IMR-90 (cell line): Measurements from ENCODE around the gene COTL1. TPM values are rescaled to one million over a fixed set of nuclear protein-coding genes. Genes with fewer than 3 reads are reported as not detected.

Experiments
- ATAC-seq: fragments of 200-7000 bp; cut with Tn5 transposase; 2 replicates; pipeline ENCODE4 v1.9.1; 2020; ENCODE audit warnings: low read depth, mild to moderate bottlenecking, moderate library complexity
- BruUV-seq: library from RNA; stranded (reverse); fragments of 400-500 nt; replicated peaks from 2 replicates; lab custom pipeline; 2021; lab: Mats Ljungman, UMichigan
- CTCF ChIA-PET: fragments of 300-600 bp; formaldehyde crosslinking; extraction: SDS; loops from one replicate; lab custom pipeline; 2021; ENCODE audit warnings: antibody characterized with exemption; lab: Yijun Ruan, JAX
- POLR2A ChIA-PET: fragments of 300-600 bp; sonication (Branson Sonifier 250); formaldehyde crosslinking; loops from one replicate; lab custom pipeline; 2022; ENCODE audit warnings: antibody characterized with exemption; ENCODE audit not compliant: unreplicated experiment; lab: Charles Lee
- DNase-seq: peaks from one replicate; pipeline ENCODE4 v3.0.0; 2013
- H2AFZ ChIP-seq: replicated peaks from 2 replicates; pipeline ENCODE3; 2013; ENCODE audit warnings: low read length, mild to moderate bottlenecking; ENCODE audit not compliant: poor library complexity
- H2AK5ac ChIP-seq: 2 replicates; pipeline ENCODE4 v1.6.1; 2013; ENCODE audit warnings: low read depth, low read length, inconsistent platforms
- H2AK9ac ChIP-seq: replicated peaks from 2 replicates; pipeline ENCODE3; 2013; ENCODE audit warnings: mild to moderate bottlenecking, low read depth, low read length, moderate library complexity; ENCODE audit not compliant: poor library complexity
- H2BK120ac ChIP-seq: 2 replicates; pipeline ENCODE4 v1.6.1; 2013; ENCODE audit warnings: low read depth, low read length, inconsistent platforms
- H2BK15ac ChIP-seq: 3 replicates; pipeline ENCODE4 v1.6.1; 2013; ENCODE audit warnings: low read depth, low read length, inconsistent platforms
- H2BK20ac ChIP-seq: 2 replicates; pipeline ENCODE4 v1.6.1; 2013; ENCODE audit warnings: low read depth, mild to moderate bottlenecking, inconsistent platforms, low read length, moderate library complexity
- H2BK5ac ChIP-seq: 2 replicates; pipeline ENCODE4 v1.6.1; 2013; ENCODE audit warnings: mild to moderate bottlenecking, low read depth, low read length, inconsistent platforms; ENCODE audit not compliant: poor library complexity, severe bottlenecking
- H3K14ac ChIP-seq: replicated peaks from 2 replicates; pipeline ENCODE4 v1.6.1; 2013; ENCODE audit warnings: low read depth, low read length, inconsistent platforms
- H3K18ac ChIP-seq: 2 replicates; pipeline ENCODE4 v1.6.1; 2013; ENCODE audit warnings: low read depth, low read length, control low read depth
- H3K23ac ChIP-seq: 2 replicates; pipeline ENCODE4 v1.6.1; 2013; ENCODE audit warnings: low read depth, low read length, inconsistent platforms
- H3K27ac ChIP-seq: 2 replicates; pipeline ENCODE4 v1.5.1; 2013; ENCODE audit warnings: mild to moderate bottlenecking, control low read depth, low read length; ENCODE audit not compliant: insufficient read depth
- H3K27me3 ChIP-seq: 2 replicates; pipeline ENCODE4 v1.6.1; 2013; ENCODE audit warnings: low read length; ENCODE audit not compliant: control insufficient read depth, insufficient read depth
- H3K36me3 ChIP-seq: 2 replicates; pipeline ENCODE4 v1.6.1; 2013; ENCODE audit warnings: low read length, mixed read lengths; ENCODE audit not compliant: control insufficient read depth, insufficient read depth
- H3K4ac ChIP-seq: 2 replicates; pipeline ENCODE4 v1.6.1; 2013; ENCODE audit warnings: low read depth, low read length, inconsistent platforms
- H3K4me1 ChIP-seq: 2 replicates; pipeline ENCODE4 v1.6.1; 2013; ENCODE audit warnings: low read length, mixed read lengths; ENCODE audit not compliant: control insufficient read depth, insufficient read depth
- H3K4me2 ChIP-seq: 2 replicates; pipeline ENCODE4 v1.6.1; 2013; ENCODE audit warnings: low read depth, mild to moderate bottlenecking, control low read depth, low read length, moderate library complexity
- H3K4me3 ChIP-seq: 2 replicates; pipeline ENCODE4 v1.5.1; 2013; ENCODE audit warnings: low read depth, mild to moderate bottlenecking, control low read depth, low read length, moderate library complexity; ENCODE audit not compliant: insufficient read depth
- H3K56ac ChIP-seq: 2 replicates; pipeline ENCODE4 v1.6.1; 2013; ENCODE audit warnings: low read length, inconsistent platforms; ENCODE audit not compliant: insufficient read depth; ENCODE audit errors: extremely low read depth
- H3K79me1 ChIP-seq, 2 experiments: 2 replicates each; pipeline ENCODE4 v1.6.1; 2013; ENCODE audit warnings: low read length in 2 of 2, inconsistent platforms in 1 of 2, low read depth in 1 of 2
- H3K9ac ChIP-seq: 2 replicates; pipeline ENCODE4 v1.6.1; 2013; ENCODE audit warnings: low read depth, low read length, control low read depth
- H3K9me1 ChIP-seq: 2 replicates; pipeline ENCODE4 v1.6.1; 2013; ENCODE audit warnings: low read length, inconsistent platforms; ENCODE audit not compliant: insufficient read depth
- H3K9me3 ChIP-seq: 2 replicates; pipeline ENCODE4 v1.6.1; 2013; ENCODE audit warnings: low read length; ENCODE audit not compliant: control insufficient read depth, insufficient read depth
- H4K20me1 ChIP-seq: 2 replicates; pipeline ENCODE4 v1.6.1; 2013; ENCODE audit warnings: low read length, inconsistent platforms; ENCODE audit not compliant: insufficient read depth
- H4K5ac ChIP-seq: 2 replicates; pipeline ENCODE4 v1.6.1; 2013; ENCODE audit warnings: mild to moderate bottlenecking, low read depth, low read length, control low read depth
- H4K8ac ChIP-seq, 2 experiments: 2 replicates each; pipeline ENCODE4 v1.6.1; 2013; ENCODE audit warnings: low read depth in 2 of 2, low read length in 2 of 2, control low read depth in 1 of 2, inconsistent platforms in 1 of 2
- H4K91ac ChIP-seq: 2 replicates; pipeline ENCODE4 v1.6.1; 2013; ENCODE audit warnings: low read depth, low read length, inconsistent platforms; ENCODE audit not compliant: insufficient read depth
- BHLHE40 ChIP-seq: fragments of 150-350 bp; IDR thresholded peaks from 2 replicates; pipeline ENCODE4 v1.6.1; 2016; ENCODE audit warnings: mild to moderate bottlenecking, low read depth, low read length
- CEBPB ChIP-seq: IDR thresholded peaks from 2 replicates; pipeline ENCODE4 v1.6.1; 2012; ENCODE audit warnings: low read depth, low read length, improper control_type of control experiment
- CHD1 ChIP-seq: IDR thresholded peaks from 2 replicates; pipeline ENCODE4 v1.6.1; 2012; ENCODE audit warnings: low read depth, low read length, improper control_type of control experiment
- CTCF ChIP-seq: conservative IDR thresholded peaks from 2 replicates; pipeline ENCODE4 v1.5.1; 2012; ENCODE audit warnings: mild to moderate bottlenecking, low read depth, low read length, improper control_type of control experiment
- ELK1 ChIP-seq: fragments of 150-350 bp; IDR thresholded peaks from 2 replicates; pipeline ENCODE4 v1.6.1; 2016; ENCODE audit warnings: low read depth, mild to moderate bottlenecking, low read length, moderate library complexity, borderline replicate concordance
- FOS ChIP-seq: fragments of 150-350 bp; IDR thresholded peaks from 2 replicates; pipeline ENCODE4 v1.6.1; 2016; ENCODE audit warnings: low read depth, low read length
- MAFK ChIP-seq: IDR thresholded peaks from 2 replicates; pipeline ENCODE4 v1.6.1; 2012; ENCODE audit warnings: low read depth, low read length, improper control_type of control experiment
- MAZ ChIP-seq: IDR thresholded peaks from 2 replicates; pipeline ENCODE4 v1.6.1; 2012; ENCODE audit warnings: low read depth, mild to moderate bottlenecking, low read length, improper control_type of control experiment, moderate library complexity, borderline replicate concordance
- MXI1 ChIP-seq: IDR thresholded peaks from 2 replicates; pipeline ENCODE4 v1.6.1; 2012; ENCODE audit warnings: low read depth, mild to moderate bottlenecking, low read length, moderate library complexity, borderline replicate concordance
- NFE2L2 ChIP-seq: fragments of 150-350 bp; IDR thresholded peaks from 2 replicates; pipeline ENCODE4 v1.6.1; 2016; ENCODE audit warnings: low read depth, mild to moderate bottlenecking, low read length
- RAD21 ChIP-seq: IDR thresholded peaks from 2 replicates; pipeline ENCODE4 v1.6.1; 2012; ENCODE audit warnings: low read length, improper control_type of control experiment
- RCOR1 ChIP-seq: IDR thresholded peaks from 2 replicates; pipeline ENCODE4 v1.6.1; 2012; ENCODE audit warnings: mild to moderate bottlenecking, low read length, improper control_type of control experiment; ENCODE audit not compliant: insufficient replicate concordance
- RFX5 ChIP-seq: IDR thresholded peaks from 2 replicates; pipeline ENCODE4 v1.8.0; 2012; ENCODE audit warnings: low read depth, mild to moderate bottlenecking, low read length, moderate library complexity
- SMC3 ChIP-seq: fragments of 150-350 bp; IDR thresholded peaks from 2 replicates; pipeline ENCODE4 v1.6.1; 2016; ENCODE audit warnings: low read depth, mild to moderate bottlenecking, antibody characterized with exemption, low read length, moderate library complexity
- USF2 ChIP-seq: fragments of 150-350 bp; IDR thresholded peaks from 2 replicates; pipeline ENCODE4 v1.6.1; 2017; ENCODE audit warnings: mild to moderate bottlenecking, antibody characterized with exemption, low read length, low read depth
- WGBS, 2 experiments: methylation state at CpG; one replicate each; pipeline versions ENCODE4 v1.1.5 to v1.1.7; 2013; ENCODE audit warnings: missing lambda C conversion rate in 2 of 2; ENCODE audit not compliant: insufficient read length in 1 of 2; ENCODE audit errors: extremely low coverage in 2 of 2; 5-methylcytosine and 5-hydroxymethylcytosine counted together
- dilution Hi-C: fragments of 300-500 bp; cut with HindIII; formaldehyde crosslinking; loops from one replicate; pipeline ENCODE4 v1.14.3; 2018; ENCODE audit warnings: low sequenced_read_pairs; ENCODE audit not compliant: unreplicated experiment
- in situ Hi-C: fragments of 300-500 bp; cut with MboI; formaldehyde crosslinking; loops from 3 replicates; pipeline ENCODE4 v1.14.3; 2019; ENCODE audit warnings: low sequenced_read_pairs, inconsistent platforms, mixed read lengths
- intact Hi-C: fragments of 100-400 bp; cut with micrococcal nuclease; formaldehyde crosslinking; loops from 2 replicates; pipeline ENCODE4 v1.10.0; 2022
- polyA plus RNA-seq, 3 experiments: library from polyadenylated mRNA; depleted of rRNA; stranded (reverse); fragments of >200 nt; gene quantifications; 2 replicates each; pipeline ENCODE4 v1.2.3, GENCODE V29; 2012; ENCODE audit warnings: low replicate concordance in 1 of 3
- total RNA-seq: library from RNA; depleted of rRNA; stranded (reverse); fragments of >200 nt; gene quantifications from 2 replicates; pipeline ENCODE4 v1.2.3, GENCODE V29; 2012

The COTL1 gene
- total and polyA plus RNA-seq, 2 of the 4 experiments (the other 2 are of a cell fraction) = 144 to 258 TPM

- Histone ChIP-seq H4K8ac (no peak overlapping the region), H3K36me3 (peaks cover 21% of the 10 kb centered on the region), H3K56ac (no peak overlapping the region), H4K91ac (no peak overlapping the region), H3K27me3 (no peaks in the 10 kb centered on the region), H2AK5ac (no peak overlapping the region), H2AFZ (no peak overlapping the region), H3K9me3 (peaks cover 4% of the 10 kb centered on the region; the same call in 1 of the 2 replicates), H3K4me2 (no peak overlapping the region), H2BK5ac (no peak overlapping the region), H2BK120ac (no peak overlapping the region), H2AK9ac (no peak overlapping the region), H3K14ac (no peak overlapping the region), H3K79me1 (peaks cover 3 to 88% of the 10 kb centered on the region in 2 experiments; a peak in 2 of 4 replicates), H3K4ac (no peak overlapping the region), H2BK20ac (no peak overlapping the region), H3K4me1 (peaks cover 24% of the 10 kb centered on the region), H3K23ac (no peak overlapping the region), H3K18ac (no peak overlapping the region), H3K27ac (no peak overlapping the region), H3K4me3 (no peak overlapping the region), H4K5ac (no peak overlapping the region), H4K20me1 (peaks cover 99% of the 10 kb centered on the region), H2BK15ac (no peak overlapping the region), H3K9me1 (peaks cover 28% of the 10 kb centered on the region), H3K9ac (no peak overlapping the region)
- ChIA-PET CTCF (no interaction called here), POLR2A (no interaction called here)
- BruUV-seq = no TSS peak
- in situ Hi-C loops = no loop called here
- intact Hi-C loops = no loop called here
- ATAC-seq (no peak), DNase-seq (no peak)
- dilution Hi-C loops = no loop called here
- WGBS, 2 experiments = 89% methylated on average over 5 of the region's 14 CpGs; no CpG with 5 or more reads in 1 of the 2 experiments
- no peak for TF ChIP-seq MAFK
- no peak for TF ChIP-seq NFE2L2
- TF ChIP-seq RFX5 = no peak
- TF ChIP-seq FOS = no peak
- no peak for TF ChIP-seq CHD1
- no peak for TF ChIP-seq ELK1
- TF ChIP-seq RAD21 = no peak
- TF ChIP-seq MXI1 = no peak
- TF ChIP-seq CTCF = no peak
- TF ChIP-seq USF2 = no peak
- no peak for TF ChIP-seq BHLHE40
- no peak for TF ChIP-seq MAZ
- TF ChIP-seq RCOR1 = no peak
- TF ChIP-seq SMC3 = no peak
- TF ChIP-seq CEBPB = no peak
These were observed 11.6 kb downstream of the COTL1 start for GRCh38 chr16:84606081-84606875.
